Keratinocyte (primary cell): ENCODE data around the gene CDH13. TPM values are rescaled to one million over a fixed set of nuclear protein-coding genes. Genes with fewer than 3 reads are reported as not detected.

Source experiments
- DNase-seq: peaks from one replicate; pipeline ENCODE4 v3.0.0-alpha.2; 2011; ENCODE audit warnings: low read depth, missing footprints, low spot score
- FAIRE-seq: peaks from 2 replicates; lab custom pipeline; 2011; peaks lifted over from hg19 to GRCh38; lab: Jason Lieb, UNC
- H2AFZ ChIP-seq: 2 replicates; pipeline ENCODE4 v1.6.0; 2012; ENCODE audit warnings: low read length, control low read depth, inconsistent platforms; ENCODE audit not compliant: control insufficient read depth
- H3K27ac ChIP-seq: 2 replicates; pipeline ENCODE4 v1.5.1; 2011; ENCODE audit warnings: low read length; ENCODE audit not compliant: control insufficient read depth, insufficient read depth
- H3K27me3 ChIP-seq: 3 replicates; pipeline ENCODE4 v1.6.0; 2011; ENCODE audit warnings: low read length; ENCODE audit not compliant: control insufficient read depth, insufficient read depth; ENCODE audit errors: extremely low read depth
- H3K36me3 ChIP-seq, 2 experiments: 2 replicates in 1 of 2; 3 replicates in 1 of 2; pipeline ENCODE4 v1.5.1; 2011; ENCODE audit warnings: low read length in 2 of 2, mild to moderate bottlenecking in 1 of 2; ENCODE audit not compliant: control insufficient read depth in 2 of 2, insufficient read depth in 2 of 2; ENCODE audit errors: extremely low read depth in 1 of 2
- H3K4me1 ChIP-seq: 3 replicates; pipeline ENCODE4 v1.5.1; 2011; ENCODE audit warnings: low read length; ENCODE audit not compliant: control insufficient read depth, insufficient read depth; ENCODE audit errors: extremely low read depth
- H3K4me2 ChIP-seq: 3 replicates; pipeline ENCODE4 v1.6.0; 2011; ENCODE audit warnings: low read depth, low read length; ENCODE audit not compliant: control insufficient read depth, insufficient read depth; ENCODE audit errors: extremely low read depth
- H3K4me3 ChIP-seq, 3 experiments: fragments of 200-600 bp in 1 of 3; sonication (generic) in 1 of 3; 2 replicates in 2 of 3; 3 replicates in 1 of 3; pipeline ENCODE4 v1.5.1; 2011 to 2016; ENCODE audit warnings: low read length in 3 of 3, mild to moderate bottlenecking in 3 of 3, control low read depth in 2 of 3, inconsistent platforms in 1 of 3, low read depth in 1 of 3, mixed read lengths in 1 of 3, mixed run types in 1 of 3, moderate library complexity in 1 of 3; ENCODE audit not compliant: control insufficient read depth in 2 of 3, insufficient read depth in 2 of 3; ENCODE audit errors: extremely low read depth in 1 of 3
- H3K79me2 ChIP-seq: 2 replicates; pipeline ENCODE4 v1.6.0; 2012; ENCODE audit warnings: low read length; ENCODE audit not compliant: control insufficient read depth, insufficient read depth
- H3K9ac ChIP-seq: 3 replicates; pipeline ENCODE4 v1.6.0; 2011; ENCODE audit warnings: low read length; ENCODE audit not compliant: control insufficient read depth, insufficient read depth; ENCODE audit errors: extremely low read depth
- H3K9me1 ChIP-seq: 3 replicates; pipeline ENCODE4 v1.6.0; 2011; ENCODE audit warnings: low read length; ENCODE audit not compliant: control insufficient read depth, insufficient read depth; ENCODE audit errors: extremely low read depth
- H3K9me3 ChIP-seq: 2 replicates; pipeline ENCODE4 v1.5.1; 2012; ENCODE audit warnings: low read depth, low read length; ENCODE audit not compliant: control insufficient read depth
- H4K20me1 ChIP-seq: 3 replicates; pipeline ENCODE4 v1.6.0; 2011; ENCODE audit warnings: low read length; ENCODE audit not compliant: control insufficient read depth, insufficient read depth; ENCODE audit errors: extremely low read depth
- EZH2 ChIP-seq: IDR thresholded peaks from one replicate; pipeline ENCODE4 v1.6.1; 2012; ENCODE audit warnings: inconsistent platforms, mild to moderate bottlenecking, low read length, moderate library complexity
- dilution Hi-C: fragments of 300-500 bp; cut with MboI; formaldehyde crosslinking; loops from one replicate; pipeline ENCODE4 v1.7.0; 2020; ENCODE audit warnings: low sequenced_read_pairs; ENCODE audit not compliant: extremely low pct_ligation_motif_present
- polyA plus RNA-seq, 5 experiments: library from polyadenylated mRNA; depleted of rRNA in 3 of 5; stranded (reverse) in 3 of 5; stranded (forward) in 1 of 5; unstranded in 1 of 5; fragments of >200 nt; gene quantifications; 1 replicate in 1 of 5; 2 replicates in 3 of 5; 3 replicates in 1 of 5; pipeline versions ENCODE4 v1.2.1 to v1.2.3, GENCODE V29; 2011 to 2012; ENCODE audit warnings: missing spikeins in 2 of 5, low read depth in 1 of 5, low replicate concordance in 1 of 5
- TF ChIP-seq, protein P1 (sequence below), 3 experiments: IDR thresholded peaks in 1 of 3; conservative IDR thresholded peaks in 1 of 3; optimal IDR thresholded peaks in 1 of 3; 2 replicates in 2 of 3; 3 replicates in 1 of 3; pipeline versions ENCODE3 to v1.5.1; 2011; ENCODE audit warnings: low read length in 3 of 3, mild to moderate bottlenecking in 3 of 3, moderate library complexity in 2 of 3, control low read depth in 1 of 3, inconsistent platforms in 1 of 3; ENCODE audit not compliant: insufficient read depth in 2 of 3; ENCODE audit errors: extremely low read depth in 1 of 3

CDH13 gene
- polyA plus RNA-seq, 1 donor (not counting 4 experiments of a cell fraction or from before 2014, with no cell fraction given): 111 TPM

DNA sequence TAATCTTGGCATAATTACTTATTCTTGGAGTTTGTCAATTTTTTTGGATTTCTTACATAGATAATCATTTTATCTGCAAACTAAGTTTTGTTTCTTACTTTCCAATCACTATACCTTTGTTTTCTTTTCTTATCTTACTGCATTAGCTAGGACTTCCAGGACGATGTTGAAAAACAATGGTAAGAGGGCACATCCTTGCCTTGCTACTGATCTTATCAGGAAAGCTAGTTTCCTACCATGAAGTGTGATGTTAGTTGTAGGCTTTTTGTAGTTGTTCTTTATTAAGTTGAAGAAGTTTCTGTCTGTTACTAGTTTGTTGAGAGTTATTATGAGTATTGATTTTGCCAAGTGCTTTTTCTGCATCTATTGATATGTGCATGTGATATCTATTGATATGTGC, 31.0 kb downstream of the CDH13 start:
- dilution Hi-C loops: no loop called here
- Histone ChIP-seq H3K9ac (no peak overlapping the region), H4K20me1 (no peaks in the 10 kb centered on the region), H3K27me3 (no peaks in the 10 kb centered on the region), H3K4me2 (no peak overlapping the region), H3K27ac (peak overlapping the region; percentile 59), H3K79me2 (peaks cover 87% of the 10 kb centered on the region), H3K9me3 (no peaks in the 10 kb centered on the region), H3K36me3 (no peaks in the 10 kb centered on the region), H2AFZ (no peak overlapping the region), H3K4me3 (no peak overlapping the region), H3K4me1 (peaks cover 59% of the 10 kb centered on the region), H3K9me1 (no peaks in the 10 kb centered on the region)
- no peak for FAIRE-seq
- no peak for DNase-seq
- TF ChIP-seq, protein P1, sequence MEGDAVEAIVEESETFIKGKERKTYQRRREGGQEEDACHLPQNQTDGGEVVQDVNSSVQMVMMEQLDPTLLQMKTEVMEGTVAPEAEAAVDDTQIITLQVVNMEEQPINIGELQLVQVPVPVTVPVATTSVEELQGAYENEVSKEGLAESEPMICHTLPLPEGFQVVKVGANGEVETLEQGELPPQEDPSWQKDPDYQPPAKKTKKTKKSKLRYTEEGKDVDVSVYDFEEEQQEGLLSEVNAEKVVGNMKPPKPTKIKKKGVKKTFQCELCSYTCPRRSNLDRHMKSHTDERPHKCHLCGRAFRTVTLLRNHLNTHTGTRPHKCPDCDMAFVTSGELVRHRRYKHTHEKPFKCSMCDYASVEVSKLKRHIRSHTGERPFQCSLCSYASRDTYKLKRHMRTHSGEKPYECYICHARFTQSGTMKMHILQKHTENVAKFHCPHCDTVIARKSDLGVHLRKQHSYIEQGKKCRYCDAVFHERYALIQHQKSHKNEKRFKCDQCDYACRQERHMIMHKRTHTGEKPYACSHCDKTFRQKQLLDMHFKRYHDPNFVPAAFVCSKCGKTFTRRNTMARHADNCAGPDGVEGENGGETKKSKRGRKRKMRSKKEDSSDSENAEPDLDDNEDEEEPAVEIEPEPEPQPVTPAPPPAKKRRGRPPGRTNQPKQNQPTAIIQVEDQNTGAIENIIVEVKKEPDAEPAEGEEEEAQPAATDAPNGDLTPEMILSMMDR (optimal IDR thresholded peaks at IDR 0.05 in 1 of 3, IDR thresholded peaks at IDR 0.05 in 1 of 3, conservative IDR thresholded peaks at IDR 0.05 in 1 of 3; ENCODE audit: extremely low read depth in 1 of 3, insufficient read depth in 2 of 3, low read length in 3 of 3): no peak
- TF ChIP-seq EZH2: no peak

DNA sequence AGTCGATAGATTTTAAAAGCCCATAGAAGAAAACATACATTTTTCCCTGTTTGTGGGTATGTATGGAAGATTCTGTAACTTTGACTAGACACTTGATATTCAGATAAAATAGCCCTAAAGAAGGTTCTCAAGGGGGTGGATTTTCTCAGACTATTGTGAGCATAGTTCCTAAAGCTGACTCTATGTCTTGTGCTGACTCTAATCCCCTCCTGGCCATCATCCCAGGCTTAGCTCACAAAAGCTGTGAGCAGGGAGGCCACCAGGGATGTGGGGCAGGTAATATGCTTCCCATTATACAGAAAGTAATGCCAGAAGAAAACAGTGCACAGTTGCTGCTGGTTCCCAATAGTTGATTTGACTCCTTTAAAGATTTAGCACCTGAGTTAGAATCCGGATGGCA, 32.0 kb downstream of the CDH13 start:
- no peaks in the 10 kb centered on the region for H4K20me1 ChIP-seq
- dilution Hi-C loops: no loop called here
- no peak overlapping the region for H3K4me3 ChIP-seq
- DNase-seq: no peak
- no peaks in the 10 kb centered on the region for H3K9me3 ChIP-seq
- no peak overlapping the region for H3K4me2 ChIP-seq
- no peaks in the 10 kb centered on the region for H3K9me1 ChIP-seq
- H3K9ac ChIP-seq: no peak overlapping the region
- H2AFZ ChIP-seq: no peak overlapping the region
- H3K27ac ChIP-seq: no peak overlapping the region
- H3K79me2 ChIP-seq: peaks cover 94% of the 10 kb centered on the region
- TF ChIP-seq EZH2: no peak
- TF ChIP-seq, protein P1 (optimal IDR thresholded peaks at IDR 0.05 in 1 of 3, IDR thresholded peaks at IDR 0.05 in 1 of 3, conservative IDR thresholded peaks at IDR 0.05 in 1 of 3; ENCODE audit: extremely low read depth in 1 of 3, insufficient read depth in 2 of 3, low read length in 3 of 3): no peak
- no peaks in the 10 kb centered on the region for H3K36me3 ChIP-seq
- H3K4me1 ChIP-seq: peaks cover 49% of the 10 kb centered on the region
- H3K27me3 ChIP-seq: no peaks in the 10 kb centered on the region
- no peak for FAIRE-seq
